Activated CD4-positive, alpha-beta T cell treated with anti-CD3 and anti-CD28 coated beads, Interleukin-2, amount 50 U/mL, for 48 hours (primary cell): ENCODE results near the gene TDRD7.
"Not testable (repeated sequence)": the region's sequence is repeated elsewhere in the genome, so short reads cannot be mapped to it uniquely, and the experiment has no call there.

Experiments
- DNase-seq, 2 experiments: peaks; one replicate each; pipeline ENCODE4 v3.0.0-alpha.2; 2020

The TDRD7 gene

GRCh38 chr9:97480174-97480573, 68.3 kb downstream of the TDRD7 start:
- no peak for DNase-seq

- no peak for DNase-seq
These were observed 68.9 kb downstream of the TDRD7 start for GRCh38 chr9:97480749-97481148.

GRCh38 chr9:97484134-97484533, 72.2 kb downstream of the TDRD7 start:
- DNase-seq = no peak

- no peak for DNase-seq
These were observed 75.2 kb downstream of the TDRD7 start for GRCh38 chr9:97487107-97487506.

- DNase-seq = no peak
These were observed 76.0 kb downstream of the TDRD7 start for GRCh38 chr9:97487861-97488260.

- no peak for DNase-seq
These were observed 79.5 kb downstream of the TDRD7 start for GRCh38 chr9:97491216-97491999.

GRCh38 chr9:97497558-97498375, 85.9 kb downstream of the TDRD7 start:
- not testable (repeated sequence) for DNase-seq

GRCh38 chr9:97498846-97499245, 87.0 kb downstream of the TDRD7 start:
- DNase-seq = not testable (repeated sequence)

- DNase-seq = no peak
These were observed 88.4 kb downstream of the TDRD7 start for GRCh38 chr9:97500263-97500662.

GRCh38 chr9:97500765-97501176, 88.9 kb downstream of the TDRD7 start:
- DNase-seq = no peak

- peak; percentile 49 to 59 for DNase-seq
These were observed 89.5 kb downstream of the TDRD7 start, which contains the start of gene TMOD1 for GRCh38 chr9:97501177-97501971. Gene TMOD1 (plus strand): TSS chr9:97501666. CDS start chr9:97524189, 22,523 bp downstream.

GRCh38 chr9:97501972-97502221, 90.0 kb downstream of the TDRD7 start:
- no peak for DNase-seq

- peak; percentile 5 to 14 for DNase-seq
These were observed 90.5 kb downstream of the TDRD7 start for GRCh38 chr9:97502222-97502983.

- DNase-seq = no peak
These were observed 91.3 kb downstream of the TDRD7 start for GRCh38 chr9:97502984-97503861.

- no peak for DNase-seq
These were observed 91.9 kb downstream of the TDRD7 start for GRCh38 chr9:97503862-97504210.

GRCh38 chr9:97504381-97505216, 92.7 kb downstream of the TDRD7 start:
- DNase-seq = no peak

- no peak for DNase-seq
These were observed 93.9 kb downstream of the TDRD7 start for GRCh38 chr9:97505845-97506244.

GRCh38 chr9:97506306-97506705, 94.4 kb downstream of the TDRD7 start:
- no peak for DNase-seq

- DNase-seq = no peak
These were observed 94.9 kb downstream of the TDRD7 start for GRCh38 chr9:97506787-97507186.

GRCh38 chr9:97507428-97507984, 95.6 kb downstream of the TDRD7 start:
- no peak for DNase-seq
